SU-DHL-6 (cell line): Measurements from ENCODE around the gene ANK3.

Experiments used
- H2AFZ ChIP-seq: fragments of 200-600 bp; sonication (generic); 2 replicates; pipeline ENCODE4 v1.6.1; 2014; ENCODE audit warnings: low read depth, mild to moderate bottlenecking, moderate library complexity, mixed read lengths, antibody characterized with exemption, low read length; ENCODE audit not compliant: severe bottlenecking
- H3F3A ChIP-seq: fragments of 200-600 bp; shearing (Covaris generic); 2 replicates; pipeline ENCODE4 v1.6.0; 2016; ENCODE audit warnings: antibody characterized with exemption, mild to moderate bottlenecking; ENCODE audit not compliant: insufficient read depth
- H3K27ac ChIP-seq: fragments of 200-600 bp; sonication (generic); 2 replicates; pipeline ENCODE4 v1.5.1; 2016; ENCODE audit warnings: low read depth, mild to moderate bottlenecking, low read length, moderate library complexity, mixed read lengths
- H3K27me3 ChIP-seq: fragments of 200-600 bp; sonication (generic), shearing (Covaris generic); 2 replicates; pipeline ENCODE4 v1.6.0; 2014; ENCODE audit warnings: mild to moderate bottlenecking, low read length
- H3K36me3 ChIP-seq: fragments of 200-600 bp; sonication (generic); 2 replicates; pipeline ENCODE4 v1.6.1; 2014; ENCODE audit warnings: mild to moderate bottlenecking, low read length, mixed read lengths
- H3K4me2 ChIP-seq: fragments of 300-600, 200-600 bp; shearing (Covaris generic), sonication (generic); 2 replicates; pipeline ENCODE4 v1.6.0; 2014; ENCODE audit warnings: low read length, low read depth, mild to moderate bottlenecking; ENCODE audit not compliant: poor library complexity, severe bottlenecking
- H3K4me3 ChIP-seq: fragments of 200-600 bp; sonication (generic); 2 replicates; pipeline ENCODE4 v1.5.1; 2014; ENCODE audit warnings: antibody characterized with exemption, low read length, mild to moderate bottlenecking, mixed read lengths; ENCODE audit not compliant: insufficient read depth, poor library complexity, severe bottlenecking
- H3K79me2 ChIP-seq: fragments of 200-600 bp; sonication (generic); 2 replicates; pipeline ENCODE4 v1.6.1; 2014; ENCODE audit warnings: mild to moderate bottlenecking, low read length, moderate library complexity; ENCODE audit not compliant: insufficient read depth
- H3K9ac ChIP-seq: fragments of 200-600 bp; sonication (generic); 2 replicates; pipeline ENCODE4 v1.7.0; 2014; ENCODE audit warnings: mild to moderate bottlenecking, low read length
- H3K9me2 ChIP-seq: fragments of 200-600 bp; sonication (generic); replicated peaks from 2 replicates; pipeline ENCODE4 v1.6.1; 2014; ENCODE audit warnings: low read length; ENCODE audit not compliant: insufficient read depth
- H3K9me3 ChIP-seq: fragments of 200-600 bp; sonication (generic); 2 replicates; pipeline ENCODE4 v1.6.1; 2014; ENCODE audit warnings: low read length, mixed read lengths; ENCODE audit not compliant: insufficient read depth
- H4K20me1 ChIP-seq: fragments of 200-600 bp; sonication (generic); 2 replicates; pipeline ENCODE4 v1.6.1; 2014; ENCODE audit warnings: low read depth, mild to moderate bottlenecking, antibody characterized with exemption, low read length, moderate library complexity, mixed read lengths
- CTCF ChIP-seq: fragments of 200-600 bp; sonication (generic); IDR thresholded peaks from one replicate; pipeline ENCODE4 v1.5.1; 2017; ENCODE audit warnings: antibody characterized with exemption, mild to moderate bottlenecking, low read length, moderate library complexity; ENCODE audit not compliant: insufficient read depth, poor library complexity, severe bottlenecking
- EZH2phosphoT487 ChIP-seq: fragments of 200-600 bp; sonication (generic), shearing (Covaris generic); conservative IDR thresholded peaks from 2 replicates; pipeline ENCODE4 v1.6.1; 2018; ENCODE audit warnings: mild to moderate bottlenecking, antibody characterized with exemption, low read length, moderate library complexity, mixed read lengths

ANK3 gene

GRCh38 chr10:60353519-60354258 is 36.0 kb downstream of the ANK3 start:
- TF ChIP-seq EZH2phosphoT487 = no peak
- no peak for TF ChIP-seq CTCF
- Histone ChIP-seq H3K9me2 (no peaks in the 10 kb centered on the region), H3K79me2 (no peaks in the 10 kb centered on the region), H3K4me2 (peak overlapping the region; percentile 75), H3K27ac (peak overlapping the region; percentile 98), H3F3A (peaks cover 34% of the 10 kb centered on the region), H2AFZ (no peak overlapping the region), H3K27me3 (no peaks in the 10 kb centered on the region), H3K9me3 (no peaks in the 10 kb centered on the region), H4K20me1 (no peaks in the 10 kb centered on the region), H3K9ac (peak overlapping the region; percentile 15; the same call in 1 of the 2 replicates), H3K36me3 (no peaks in the 10 kb centered on the region), H3K4me3 (peak overlapping the region; percentile 23)

DNA sequence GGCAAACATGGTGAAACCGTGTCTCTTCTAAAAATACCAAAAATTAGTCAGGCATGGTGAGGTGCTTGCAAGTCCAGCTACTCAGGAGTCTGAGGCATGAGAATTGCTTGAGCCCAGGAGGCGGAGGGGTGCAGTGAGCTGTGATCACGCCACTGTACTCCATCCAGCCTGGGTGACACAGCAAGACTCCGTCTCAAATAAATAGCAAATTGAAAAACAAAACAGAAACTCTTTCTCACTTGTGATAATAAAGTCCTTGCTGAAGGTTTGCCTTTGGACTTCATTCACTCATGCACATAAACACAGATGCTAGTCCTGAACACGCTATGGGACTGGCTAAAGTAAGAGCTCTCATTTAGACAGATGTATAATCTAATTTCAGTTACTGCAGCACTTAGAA is 37.6 kb downstream of the ANK3 start:
- no peaks in the 10 kb centered on the region for H4K20me1 ChIP-seq
- no peaks in the 10 kb centered on the region for H3K79me2 ChIP-seq
- H3K9me3 ChIP-seq = no peaks in the 10 kb centered on the region
- H3K9ac ChIP-seq = peak overlapping the region; percentile 49
- H3K27me3 ChIP-seq = no peaks in the 10 kb centered on the region
- H3K4me3 ChIP-seq = no peak overlapping the region
- H3K9me2 ChIP-seq = no peaks in the 10 kb centered on the region
- TF ChIP-seq CTCF (no peak), EZH2phosphoT487 (no peak)
- peak overlapping the region; percentile 98 for H3K27ac ChIP-seq
- H2AFZ ChIP-seq = peak overlapping the region; percentile 18
- H3K36me3 ChIP-seq = no peaks in the 10 kb centered on the region
- peak overlapping the region; percentile 75 for H3K4me2 ChIP-seq
- peaks cover 34% of the 10 kb centered on the region for H3F3A ChIP-seq

DNA sequence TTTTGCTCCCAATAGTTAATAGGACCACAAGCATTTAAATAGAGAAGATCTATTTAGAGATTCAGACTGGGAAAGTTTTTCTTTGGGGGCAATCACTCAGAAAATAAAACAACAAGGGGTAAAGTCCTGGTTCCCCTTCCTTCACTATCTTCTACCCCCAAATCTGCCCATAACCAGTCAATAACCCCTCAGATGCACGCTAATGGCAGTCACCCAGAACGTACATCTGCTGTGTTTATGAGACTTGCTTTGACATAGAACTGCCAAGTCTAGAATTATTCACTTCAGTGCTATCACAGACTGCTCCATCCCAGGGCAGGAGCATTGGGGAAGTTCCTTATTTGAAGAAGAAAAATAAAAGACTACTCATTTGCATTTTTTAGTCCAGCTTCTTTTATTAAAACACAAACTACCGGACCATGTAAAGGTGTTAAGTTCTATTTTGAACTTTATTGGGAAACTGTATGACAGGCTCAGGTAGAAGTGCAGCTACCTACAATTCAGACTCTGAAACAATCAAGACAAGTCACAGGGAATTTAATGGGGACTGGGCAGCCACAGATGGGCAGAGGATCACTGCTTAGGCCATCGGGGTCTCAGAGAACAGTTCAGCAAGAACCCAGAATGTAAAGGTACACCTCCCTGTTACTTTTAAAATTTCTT is 38.4 kb downstream of the ANK3 start:
- H3K79me2 ChIP-seq = no peaks in the 10 kb centered on the region
- no peaks in the 10 kb centered on the region for H3K9me2 ChIP-seq
- peak overlapping the region; percentile 98 for H3K27ac ChIP-seq
- H4K20me1 ChIP-seq = no peaks in the 10 kb centered on the region
- no peaks in the 10 kb centered on the region for H3K27me3 ChIP-seq
- no peaks in the 10 kb centered on the region for H3K36me3 ChIP-seq
- TF ChIP-seq EZH2phosphoT487 (no peak), CTCF (no peak)
- H3K4me2 ChIP-seq = peak overlapping the region; percentile 75
- peak overlapping the region; percentile 49 for H3K9ac ChIP-seq
- no peaks in the 10 kb centered on the region for H3K9me3 ChIP-seq
- H2AFZ ChIP-seq = peak overlapping the region; percentile 18
- no peak overlapping the region for H3K4me3 ChIP-seq
- peaks cover 34% of the 10 kb centered on the region for H3F3A ChIP-seq
